Tibial artery (tissue), 4 donors: Measurements from ENCODE around the gene ACE.

ENCODE experiments used
- DNase-seq, 2 donors: peaks; one replicate each; pipeline ENCODE4 v3.0.0-alpha.2; 2019
- H3K27ac ChIP-seq, 2 donors: fragments of 200-600 bp; sonication (generic) in 1 of 2; 1 replicate in 1 of 2; 2 replicates in 1 of 2; pipeline ENCODE4 v1.5.1; 2018 to 2019; ENCODE audit warnings: mild to moderate bottlenecking in 1 of 2
- H3K27me3 ChIP-seq, 2 donors: fragments of 200-600 bp; sonication (generic) in 1 of 2; one replicate each; pipeline versions ENCODE4 v1.5.1 to v1.6.0; 2016 to 2019
- H3K36me3 ChIP-seq, 3 donors: fragments of 200-600 bp; sonication (generic) in 2 of 3; one replicate each; pipeline ENCODE4 v1.5.1; 2016 to 2019; ENCODE audit warnings: mild to moderate bottlenecking in 2 of 3
- H3K4me1 ChIP-seq, 4 donors: fragments of 200-600 bp; sonication (generic) in 2 of 4; 1 replicate in 3 of 4; 2 replicates in 1 of 4; pipeline ENCODE4 v1.5.1; 2016 to 2019
- H3K4me3 ChIP-seq, 2 donors: fragments of 200-600 bp; sonication (generic) in 1 of 2; 1 replicate in 1 of 2; 2 replicates in 1 of 2; pipeline ENCODE4 v1.5.1; 2018 to 2019; ENCODE audit warnings: mild to moderate bottlenecking in 2 of 2
- H3K9me3 ChIP-seq, 3 donors: fragments of 200-600 bp; sonication (generic) in 1 of 3; one replicate each; pipeline ENCODE4 v1.5.1; 2016 to 2019
- intact Hi-C: fragments of 100-400 bp; cut with DNase I; formaldehyde crosslinking; loops from one replicate; pipeline ENCODE4 v1.15.0; 2023; ENCODE audit warnings: low total_unique reads
- TF ChIP-seq, protein P1 (sequence below), 2 experiments: fragments of 200-600 bp in 1 of 2; fragments of 450-650 bp in 1 of 2; IDR thresholded peaks; one replicate each; pipeline ENCODE4 v1.5.1; 2017 to 2019; ENCODE audit warnings: antibody characterized with exemption in 2 of 2, mild to moderate bottlenecking in 1 of 2, moderate library complexity in 1 of 2

Gene ACE

DNA sequence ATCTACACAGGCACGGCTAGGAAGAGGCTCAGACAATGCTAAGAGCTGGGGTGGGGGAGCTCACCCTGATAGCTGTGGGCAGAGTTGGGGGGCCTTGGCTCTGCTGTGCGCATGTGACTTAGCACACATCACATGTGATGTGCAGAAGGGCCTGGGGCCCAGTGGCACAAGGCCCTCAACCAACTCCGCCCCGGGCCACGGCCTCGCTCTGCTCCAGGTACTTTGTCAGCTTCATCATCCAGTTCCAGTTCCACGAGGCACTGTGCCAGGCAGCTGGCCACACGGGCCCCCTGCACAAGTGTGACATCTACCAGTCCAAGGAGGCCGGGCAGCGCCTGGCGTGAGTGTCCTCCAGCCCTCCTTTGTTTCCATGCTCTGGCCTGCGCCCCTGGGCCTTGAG, 19.3 kb downstream of the ACE start:
- Histone ChIP-seq H3K4me1 (no peaks in the 10 kb centered on the region), H3K27me3 (peaks cover 0 to 18% of the 10 kb centered on the region in 2 donors), H3K4me3 (no peak overlapping the region), H3K36me3 (no peaks in the 10 kb centered on the region), H3K9me3 (no peaks in the 10 kb centered on the region), H3K27ac (no peak overlapping the region)
- no peak for DNase-seq
- intact Hi-C loops, result no loop called here
- TF ChIP-seq, protein P1, sequence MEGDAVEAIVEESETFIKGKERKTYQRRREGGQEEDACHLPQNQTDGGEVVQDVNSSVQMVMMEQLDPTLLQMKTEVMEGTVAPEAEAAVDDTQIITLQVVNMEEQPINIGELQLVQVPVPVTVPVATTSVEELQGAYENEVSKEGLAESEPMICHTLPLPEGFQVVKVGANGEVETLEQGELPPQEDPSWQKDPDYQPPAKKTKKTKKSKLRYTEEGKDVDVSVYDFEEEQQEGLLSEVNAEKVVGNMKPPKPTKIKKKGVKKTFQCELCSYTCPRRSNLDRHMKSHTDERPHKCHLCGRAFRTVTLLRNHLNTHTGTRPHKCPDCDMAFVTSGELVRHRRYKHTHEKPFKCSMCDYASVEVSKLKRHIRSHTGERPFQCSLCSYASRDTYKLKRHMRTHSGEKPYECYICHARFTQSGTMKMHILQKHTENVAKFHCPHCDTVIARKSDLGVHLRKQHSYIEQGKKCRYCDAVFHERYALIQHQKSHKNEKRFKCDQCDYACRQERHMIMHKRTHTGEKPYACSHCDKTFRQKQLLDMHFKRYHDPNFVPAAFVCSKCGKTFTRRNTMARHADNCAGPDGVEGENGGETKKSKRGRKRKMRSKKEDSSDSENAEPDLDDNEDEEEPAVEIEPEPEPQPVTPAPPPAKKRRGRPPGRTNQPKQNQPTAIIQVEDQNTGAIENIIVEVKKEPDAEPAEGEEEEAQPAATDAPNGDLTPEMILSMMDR (IDR thresholded peaks at IDR 0.05), result no peak

DNA sequence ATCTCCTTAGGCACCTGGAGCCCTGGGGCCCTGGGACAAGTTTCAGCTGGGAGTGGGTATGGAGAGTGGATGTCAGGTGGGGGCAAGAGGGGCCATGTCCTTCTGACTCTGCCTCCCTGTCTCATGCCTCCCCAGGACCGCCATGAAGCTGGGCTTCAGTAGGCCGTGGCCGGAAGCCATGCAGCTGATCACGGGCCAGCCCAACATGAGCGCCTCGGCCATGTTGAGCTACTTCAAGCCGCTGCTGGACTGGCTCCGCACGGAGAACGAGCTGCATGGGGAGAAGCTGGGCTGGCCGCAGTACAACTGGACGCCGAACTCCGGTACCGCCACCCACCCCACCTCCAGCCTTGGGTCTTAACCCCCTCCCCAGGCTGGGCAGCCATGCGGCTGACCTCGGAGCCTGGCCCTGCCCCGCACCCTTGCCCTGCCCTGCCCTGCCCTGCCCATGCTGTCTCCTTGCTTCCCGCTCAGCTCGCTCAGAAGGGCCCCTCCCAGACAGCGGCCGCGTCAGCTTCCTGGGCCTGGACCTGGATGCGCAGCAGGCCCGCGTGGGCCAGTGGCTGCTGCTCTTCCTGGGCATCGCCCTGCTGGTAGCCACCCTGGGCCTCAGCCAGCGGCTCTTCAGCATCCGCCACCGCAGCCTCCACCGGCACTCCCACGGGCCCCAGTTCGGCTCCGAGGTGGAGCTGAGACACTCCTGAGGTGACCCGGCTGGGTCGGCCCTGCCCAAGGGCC, 20.0 kb downstream of the ACE start:
- peaks cover 0 to 21% of the 10 kb centered on the region in 2 donors for H3K27me3 ChIP-seq
- no peak overlapping the region for H3K27ac ChIP-seq
- TF ChIP-seq, protein P1 (IDR thresholded peaks at IDR 0.05), result no peak
- no peak for DNase-seq
- no peaks in the 10 kb centered on the region for H3K9me3 ChIP-seq
- intact Hi-C loops, result no loop called here
- no peaks in the 10 kb centered on the region for H3K4me1 ChIP-seq
- no peak overlapping the region for H3K4me3 ChIP-seq
- no peaks in the 10 kb centered on the region for H3K36me3 ChIP-seq

DNA sequence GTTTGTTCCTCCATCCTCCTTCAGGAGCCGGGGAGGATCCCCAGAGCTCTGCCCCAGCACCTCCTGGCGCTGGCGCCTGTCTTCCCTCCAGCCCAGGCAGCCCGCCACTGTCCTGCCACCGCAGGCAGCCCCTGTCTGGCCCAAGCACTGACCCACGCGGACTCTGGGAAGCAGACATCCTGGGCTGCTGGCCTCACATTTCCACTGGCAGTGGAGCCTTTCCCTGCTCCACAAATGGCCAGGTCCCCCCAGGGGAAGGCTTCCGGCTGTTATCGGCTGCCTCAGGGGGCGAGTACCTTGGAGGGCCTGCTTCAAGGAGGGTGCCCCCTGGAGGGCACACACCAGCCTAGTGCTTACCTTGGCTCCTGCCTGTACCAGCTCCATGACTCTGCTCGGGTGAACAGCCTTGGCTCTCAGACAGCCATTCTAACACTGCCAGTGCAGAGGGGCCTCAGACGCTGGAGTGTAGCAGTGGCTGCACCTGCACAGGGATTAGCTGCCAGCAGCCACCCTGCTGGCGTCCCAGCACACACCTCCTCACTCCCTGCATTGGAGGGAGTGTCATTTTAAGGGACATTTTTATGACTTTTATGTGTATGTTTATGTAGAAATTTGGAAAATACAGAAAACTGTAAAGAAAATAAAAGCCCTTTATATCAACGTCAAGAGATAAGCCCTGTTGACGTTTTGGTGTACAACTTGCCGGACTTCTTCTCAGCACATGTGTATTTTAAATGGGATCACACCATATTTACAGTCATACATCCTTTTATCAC, 21.0 kb downstream of the ACE start:
- no peaks in the 10 kb centered on the region for H3K4me1 ChIP-seq
- intact Hi-C loops, result no loop called here
- no peak for DNase-seq
- H3K27me3 ChIP-seq, result peaks cover 0 to 21% of the 10 kb centered on the region in 2 donors
- no peak overlapping the region for H3K4me3 ChIP-seq
- no peaks in the 10 kb centered on the region for H3K9me3 ChIP-seq
- H3K36me3 ChIP-seq, result no peaks in the 10 kb centered on the region
- TF ChIP-seq, protein P1 (IDR thresholded peaks at IDR 0.05), result no peak
- no peak overlapping the region for H3K27ac ChIP-seq

DNA sequence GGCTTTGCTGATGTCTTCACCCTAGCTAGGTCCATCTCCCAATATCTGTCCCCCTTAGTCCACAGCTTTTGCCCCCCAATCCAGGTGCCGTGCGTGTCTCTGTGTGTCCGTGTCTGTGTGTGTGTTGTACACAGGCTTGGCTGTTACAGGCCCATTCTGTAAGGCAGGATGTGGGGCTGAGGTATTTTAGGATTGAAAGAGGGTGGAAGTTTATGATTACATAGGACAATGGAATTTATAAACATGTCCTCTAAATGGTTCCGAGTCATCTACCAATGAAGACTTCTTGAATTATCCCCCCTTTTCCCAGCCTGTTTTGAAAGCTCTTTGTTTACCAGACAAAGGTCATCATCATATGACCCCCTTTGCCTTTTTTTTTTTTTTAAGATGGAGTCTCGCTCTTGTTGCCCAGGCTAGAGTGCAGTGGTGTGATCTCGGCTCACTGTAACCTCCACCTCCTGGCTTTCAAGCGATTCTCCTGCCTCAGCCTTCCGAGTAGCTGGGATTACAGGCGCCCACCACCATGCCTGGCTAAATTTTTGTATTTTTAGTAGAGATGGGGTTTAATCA, 21.9 kb downstream of the ACE start:
- no peak for DNase-seq
- Histone ChIP-seq H3K9me3 (no peaks in the 10 kb centered on the region), H3K4me1 (no peaks in the 10 kb centered on the region), H3K36me3 (no peaks in the 10 kb centered on the region), H3K27me3 (peaks cover 0 to 21% of the 10 kb centered on the region in 2 donors), H3K27ac (no peak overlapping the region), H3K4me3 (no peak overlapping the region)
- TF ChIP-seq, protein P1 (IDR thresholded peaks at IDR 0.05), result no peak
- intact Hi-C loops, result no loop called here

DNA sequence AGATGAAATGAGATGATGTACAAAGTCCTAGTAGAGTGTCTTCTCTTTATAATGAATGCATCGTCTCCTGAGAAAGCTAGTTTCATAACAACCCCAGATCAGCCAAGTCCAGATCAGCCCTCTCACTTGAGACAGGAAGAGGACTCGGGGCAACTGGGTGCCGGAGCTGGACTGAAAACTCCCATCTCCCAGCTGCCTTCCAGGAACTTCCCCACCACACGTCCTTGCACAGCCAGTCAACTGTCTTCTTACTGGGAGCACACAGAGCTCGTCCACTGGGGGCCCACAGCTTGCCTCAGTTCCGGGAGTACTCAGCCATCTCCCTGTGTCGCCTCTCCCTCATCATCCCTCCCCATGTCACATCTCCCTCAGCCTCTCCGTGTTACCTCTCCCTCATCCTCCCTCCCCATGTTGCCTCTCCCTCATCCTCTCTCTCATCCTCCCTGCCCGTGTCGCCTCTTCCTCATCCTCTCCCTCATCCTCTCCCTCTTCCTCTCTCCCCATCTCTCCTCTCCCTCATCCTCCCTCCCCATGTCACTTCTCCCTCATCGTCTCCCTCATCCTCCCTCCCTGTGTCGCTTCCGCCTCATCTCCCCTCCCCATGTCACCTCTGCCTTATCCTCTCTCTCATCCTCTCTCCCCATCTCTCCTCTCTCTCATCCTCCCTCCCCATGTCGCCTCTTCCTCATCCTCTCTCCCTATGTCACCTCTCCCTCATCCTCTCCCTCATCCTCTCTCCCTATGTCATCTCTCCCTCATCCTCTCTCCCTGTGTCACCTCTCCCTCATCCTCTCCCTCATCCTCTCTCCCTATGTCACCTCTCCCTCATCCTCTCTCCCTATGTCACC, 23.9 kb downstream of the ACE start:
- H3K9me3 ChIP-seq, result no peaks in the 10 kb centered on the region
- TF ChIP-seq, protein P1 (IDR thresholded peaks at IDR 0.05), result no peak
- peaks cover 0 to 21% of the 10 kb centered on the region in 2 donors for H3K27me3 ChIP-seq
- intact Hi-C loops, result no loop called here
- no peak overlapping the region for H3K27ac ChIP-seq
- H3K4me3 ChIP-seq, result no peak overlapping the region
- no peaks in the 10 kb centered on the region for H3K4me1 ChIP-seq
- DNase-seq, result no peak
- H3K36me3 ChIP-seq, result no peaks in the 10 kb centered on the region
